Inflammatory macrophage treated with lipopolysaccharide for 1 hour (primary cell): Measurements from ENCODE around the gene BID.
"Not testable (repeated sequence)": the region's sequence is repeated elsewhere in the genome, so short reads cannot be mapped to it uniquely, and the experiment has no call there.

ENCODE experiments used
- DNase-seq, 2 donors: peaks; one replicate each; pipeline ENCODE4 v3.0.0-alpha.2; 2020 to 2022

Gene BID

GRCh38 chr22:17767233-17768065, 6.8 kb downstream of the BID start:
- peak; percentile 38 to 61 for DNase-seq

DNA sequence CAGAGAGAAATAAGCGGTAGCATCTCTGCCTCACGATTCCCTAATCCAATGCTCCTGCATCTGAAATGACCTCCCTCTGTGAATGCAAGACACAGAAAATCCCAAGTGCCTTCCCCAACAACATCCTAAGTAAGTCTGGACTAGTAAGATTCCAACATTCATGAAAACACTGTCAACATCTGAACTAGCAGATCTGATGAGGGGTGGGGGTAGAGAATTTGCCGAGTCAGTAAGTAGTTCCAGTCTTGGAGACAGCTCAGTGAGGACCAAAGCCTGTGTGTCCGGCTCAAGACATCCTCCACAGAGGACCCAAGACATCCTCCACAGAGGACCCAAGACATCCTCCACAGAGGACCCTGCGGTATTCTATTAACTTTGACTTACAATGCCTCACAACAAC, 9.4 kb downstream of the BID start:
- DNase-seq: not testable (repeated sequence)

- no peak for DNase-seq
These were observed 10.2 kb downstream of the BID start for GRCh38 chr22:17764036-17764435.

DNA sequence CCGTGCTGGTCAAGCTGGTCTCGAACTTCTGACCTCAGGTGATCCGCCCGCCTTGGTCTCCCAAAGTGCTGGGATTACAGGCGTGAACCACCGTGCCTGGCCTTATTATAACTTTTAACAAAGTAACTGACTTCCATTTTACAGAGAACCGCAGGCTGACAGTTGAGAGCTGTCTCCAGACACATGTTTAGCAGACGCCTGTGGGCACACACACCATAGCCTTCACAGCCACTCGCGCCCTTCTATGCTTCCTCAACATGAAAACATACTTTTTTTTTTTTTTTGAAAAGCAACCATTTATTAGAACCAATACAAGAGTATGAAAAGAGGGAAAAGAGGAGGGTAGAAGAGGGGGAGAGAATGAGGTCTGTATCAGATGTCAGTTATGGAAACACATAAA, 10.8 kb downstream of the BID start:
- not testable (repeated sequence) for DNase-seq

- DNase-seq: no peak
These were observed 13.2 kb downstream of the BID start for GRCh38 chr22:17761138-17761488.

GRCh38 chr22:17754233-17754925, 19.9 kb downstream of the BID start:
- DNase-seq: no peak

- peak; percentile 81 to 86 for DNase-seq
These were observed 20.8 kb downstream of the BID start for GRCh38 chr22:17753401-17753989.

GRCh38 chr22:17751596-17751995, 22.7 kb downstream of the BID start:
- no peak for DNase-seq

DNA sequence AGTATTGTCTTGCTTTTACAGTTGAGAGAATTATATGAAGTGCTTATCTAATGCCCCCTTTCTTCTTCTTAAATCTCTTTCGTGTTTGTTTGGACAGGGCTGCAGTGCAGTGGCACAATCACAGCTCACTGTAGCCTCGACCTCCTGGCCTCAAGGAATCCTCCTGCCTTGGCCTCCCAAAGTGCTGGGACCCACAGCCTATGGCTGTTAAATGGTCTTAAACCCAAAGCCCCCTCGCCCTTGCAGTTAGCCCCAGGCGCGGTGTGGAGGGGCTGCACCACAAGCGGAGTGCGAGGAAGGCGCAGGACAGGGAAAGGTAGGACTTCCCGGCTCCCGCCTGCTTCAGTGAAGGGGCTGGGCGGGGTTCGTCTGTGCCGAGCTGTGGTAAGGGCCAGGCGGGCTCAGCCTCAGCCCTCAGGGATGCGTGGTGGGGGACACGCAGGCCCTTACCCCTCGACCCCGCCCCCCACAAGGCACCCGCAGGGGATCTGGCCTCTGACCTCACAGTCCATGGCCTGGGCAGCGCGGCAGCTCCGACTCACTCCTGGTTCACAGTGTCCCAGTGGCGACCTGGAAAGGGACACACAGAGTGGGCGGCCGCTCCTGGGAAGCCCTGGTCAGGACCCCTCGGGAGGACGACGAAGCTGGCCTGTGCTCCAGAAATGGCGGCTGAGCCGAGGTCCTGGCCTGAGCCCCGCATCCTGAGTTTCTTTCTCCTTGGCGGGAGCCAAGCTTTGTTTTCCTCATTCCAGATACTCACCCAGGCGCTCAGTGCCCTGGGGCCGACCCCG, 24.5 kb downstream of the BID start:
- DNase-seq: no peak

DNA sequence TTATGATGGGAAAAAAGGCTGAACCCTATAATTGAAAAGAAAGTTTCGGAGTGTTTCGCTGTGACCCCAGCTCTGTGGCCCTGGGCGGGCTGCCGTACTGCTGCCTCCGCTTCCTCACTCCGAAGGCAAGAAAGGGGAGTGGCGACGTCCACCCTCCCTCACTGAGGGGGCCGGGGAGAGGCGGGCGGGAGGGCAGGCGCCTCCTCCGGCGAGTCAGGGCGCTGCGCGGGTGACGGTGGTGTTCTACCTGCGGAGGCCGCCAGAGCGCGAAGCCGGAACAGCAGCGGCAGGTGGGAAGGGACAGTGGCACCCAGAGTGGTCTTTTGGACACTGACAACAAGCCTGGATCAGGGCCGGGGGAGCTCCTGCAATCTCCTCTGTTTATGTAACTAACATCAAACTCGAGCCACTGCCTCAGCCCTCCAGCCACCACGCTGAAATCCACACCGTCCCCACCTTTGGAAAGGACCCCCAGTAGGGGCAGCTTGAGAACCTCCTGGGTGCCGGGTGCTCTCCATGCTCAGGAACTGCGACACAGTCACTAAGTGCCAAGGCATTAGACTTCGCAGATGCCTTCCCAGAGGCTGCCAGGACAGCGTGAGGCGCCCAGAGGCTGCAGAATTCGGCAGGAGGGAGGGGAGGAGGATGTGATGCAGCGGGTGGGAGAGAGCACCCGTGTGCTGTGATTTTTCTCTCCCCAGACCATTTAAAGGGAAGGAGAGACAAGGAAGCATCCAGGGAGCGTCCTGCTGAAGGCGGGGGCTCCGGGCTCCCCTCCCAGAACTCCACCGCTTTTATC, 25.5 kb downstream of the BID start:
- DNase-seq: no peak

DNA sequence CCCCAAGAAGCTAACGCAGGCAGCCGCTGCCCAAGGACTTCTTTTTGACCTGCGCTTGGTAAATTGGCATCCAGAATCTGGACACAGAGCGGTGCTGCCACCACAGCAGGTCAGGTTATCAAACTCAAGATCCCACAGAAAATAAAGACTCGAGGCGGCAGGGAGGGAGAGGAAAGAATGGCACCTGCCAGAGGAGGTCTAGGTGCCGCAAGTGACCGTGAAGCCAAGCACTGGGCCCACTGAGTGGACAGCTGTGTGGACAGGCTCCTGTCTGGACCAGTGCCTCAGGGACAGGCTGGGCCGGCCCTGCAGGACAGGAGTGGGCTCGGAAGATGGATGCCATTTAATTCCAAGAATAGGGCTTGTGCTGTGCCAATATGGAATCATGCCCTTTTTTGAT, 27.4 kb downstream of the BID start:
- DNase-seq: no peak

DNA sequence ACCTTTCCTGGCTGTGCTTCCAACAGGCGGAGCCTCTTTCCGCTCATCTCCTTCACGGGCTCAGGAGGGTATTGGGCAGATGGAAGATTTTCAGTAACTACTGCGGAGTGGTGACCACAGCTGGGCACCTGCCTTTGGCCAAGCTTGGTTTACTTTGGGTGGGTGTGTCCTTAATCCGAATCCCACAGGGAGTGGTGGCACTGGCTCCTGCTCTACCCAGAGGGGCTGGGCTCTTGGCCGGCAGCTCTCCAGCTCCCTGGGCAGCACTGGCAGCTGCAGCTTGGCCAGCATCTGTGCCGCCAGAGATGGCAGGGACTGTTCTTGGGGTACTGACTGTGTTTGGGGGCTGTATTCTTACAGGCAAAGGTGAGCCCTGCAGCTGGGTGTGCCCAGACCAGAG, 29.8 kb downstream of the BID start:
- no peak for DNase-seq

- no peak for DNase-seq
These were observed 30.4 kb downstream of the BID start for GRCh38 chr22:17743661-17744411.

DNA sequence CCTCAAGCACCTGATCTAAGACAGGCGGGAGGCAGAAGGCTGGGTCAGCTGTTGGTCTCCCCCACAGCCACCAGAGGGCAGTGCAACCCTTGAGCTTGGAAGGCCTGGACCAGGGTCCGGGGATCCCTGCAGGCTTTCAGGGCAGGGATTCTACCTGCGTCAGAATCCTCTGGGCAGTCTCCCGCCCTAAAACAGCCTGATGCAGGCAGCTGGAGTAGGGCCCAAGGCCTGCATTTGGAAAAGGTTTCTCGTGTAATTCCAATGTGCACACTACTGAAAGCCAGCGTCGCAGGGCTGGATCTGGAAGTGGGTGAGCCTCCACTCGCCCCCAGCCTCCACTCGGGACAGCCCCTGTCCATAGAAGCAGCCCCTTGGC, 31.8 kb downstream of the BID start:
- DNase-seq: peak; percentile 64 to 66

- no peak for DNase-seq
These were observed 32.3 kb downstream of the BID start for GRCh38 chr22:17741866-17742526.

DNA sequence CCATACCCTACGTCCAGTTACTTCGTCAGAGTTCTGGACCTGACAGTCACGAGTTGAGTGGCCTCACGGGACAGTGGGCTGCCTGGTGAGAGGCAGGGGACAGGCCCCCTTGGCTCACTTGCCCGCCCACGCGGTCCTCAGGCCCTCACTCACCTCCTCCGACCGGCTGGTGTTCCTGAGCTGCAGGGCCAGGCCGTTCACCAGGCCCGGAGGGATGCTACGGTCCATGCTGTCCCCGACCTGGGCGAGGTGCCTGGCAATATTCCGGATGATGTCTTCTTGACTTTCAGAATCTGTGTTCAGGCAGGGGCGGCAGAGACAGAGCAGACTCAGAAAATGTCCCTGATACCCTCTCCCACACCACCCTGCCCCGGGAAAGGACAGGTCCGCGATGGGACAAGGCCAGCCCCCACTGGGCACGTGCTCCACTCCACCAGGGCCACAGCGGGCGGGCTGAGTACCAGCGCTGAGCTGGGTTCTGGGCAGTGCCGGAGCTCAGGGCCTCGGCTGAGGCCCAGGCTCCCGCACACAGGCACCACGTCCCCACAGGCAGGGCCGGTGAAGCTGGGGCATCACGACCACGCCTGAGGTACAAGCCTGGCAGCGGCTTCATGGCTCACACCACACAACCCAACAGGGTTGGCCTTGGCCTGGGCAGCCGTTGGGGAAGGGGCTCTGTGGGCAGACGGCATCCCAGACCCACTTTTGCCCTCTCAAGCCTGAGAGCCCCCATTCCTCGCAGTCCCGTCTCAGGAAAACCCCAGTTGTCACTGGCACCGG, 34.9 kb downstream of the BID start:
- DNase-seq: no peak

GRCh38 chr22:17738386-17739128, 35.7 kb downstream of the BID start:
- no peak for DNase-seq

GRCh38 chr22:17734187-17734586, 40.1 kb downstream of the BID start:
- DNase-seq: peak; percentile 41

GRCh38 chr22:17733466-17733865, 40.8 kb downstream of the BID start:
- no peak for DNase-seq
